22Rv1 (cell line): ENCODE data around the gene ERGIC1.

ENCODE experiments used
- ZFX ChIP-seq: fragments of 450-650 bp; IDR thresholded peaks from 2 replicates; pipeline ENCODE4 v1.6.1; 2017; ENCODE audit warnings: antibody characterized with exemption, borderline replicate concordance
- TF ChIP-seq, protein P1 (sequence below): fragments of 450-650 bp; IDR thresholded peaks from 2 replicates; pipeline ENCODE4 v1.5.1; 2017; ENCODE audit warnings: mild to moderate bottlenecking

DNA sequence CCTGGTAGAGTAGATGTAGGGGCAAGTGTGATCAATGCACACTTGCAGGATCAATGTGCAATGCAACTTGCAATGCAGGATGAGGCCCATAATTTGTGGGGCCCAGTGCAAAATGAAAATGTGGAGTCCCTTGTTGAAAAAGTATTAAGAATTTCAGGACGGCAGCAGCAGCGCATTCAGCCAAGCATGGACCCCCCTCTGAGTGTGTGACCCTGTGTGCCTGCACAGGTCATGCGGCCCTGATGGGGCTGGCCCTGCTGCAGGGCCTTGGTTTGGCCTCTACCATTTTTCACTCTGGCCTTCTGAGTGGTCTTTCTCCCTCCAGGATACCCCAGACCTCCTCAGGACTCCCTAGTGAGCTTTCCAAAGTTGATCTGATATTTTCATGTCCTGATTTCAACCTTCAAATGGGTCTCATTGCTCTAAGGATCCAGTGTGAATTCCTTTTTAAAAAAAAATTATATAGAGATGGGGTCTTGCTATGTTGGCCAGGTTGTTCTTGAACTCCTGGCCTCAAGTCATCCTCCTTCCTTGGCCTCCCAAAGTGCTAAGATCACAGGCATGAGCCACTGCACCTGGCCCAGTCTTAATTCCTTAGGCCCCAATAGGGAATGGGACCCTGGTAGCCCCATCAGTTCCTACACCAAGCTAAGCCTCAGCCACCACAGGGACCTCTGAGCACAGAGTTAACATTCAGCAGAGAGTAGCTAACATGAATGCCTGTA, 4.3 kb downstream of the ERGIC1 start:
- TF ChIP-seq, protein P1, sequence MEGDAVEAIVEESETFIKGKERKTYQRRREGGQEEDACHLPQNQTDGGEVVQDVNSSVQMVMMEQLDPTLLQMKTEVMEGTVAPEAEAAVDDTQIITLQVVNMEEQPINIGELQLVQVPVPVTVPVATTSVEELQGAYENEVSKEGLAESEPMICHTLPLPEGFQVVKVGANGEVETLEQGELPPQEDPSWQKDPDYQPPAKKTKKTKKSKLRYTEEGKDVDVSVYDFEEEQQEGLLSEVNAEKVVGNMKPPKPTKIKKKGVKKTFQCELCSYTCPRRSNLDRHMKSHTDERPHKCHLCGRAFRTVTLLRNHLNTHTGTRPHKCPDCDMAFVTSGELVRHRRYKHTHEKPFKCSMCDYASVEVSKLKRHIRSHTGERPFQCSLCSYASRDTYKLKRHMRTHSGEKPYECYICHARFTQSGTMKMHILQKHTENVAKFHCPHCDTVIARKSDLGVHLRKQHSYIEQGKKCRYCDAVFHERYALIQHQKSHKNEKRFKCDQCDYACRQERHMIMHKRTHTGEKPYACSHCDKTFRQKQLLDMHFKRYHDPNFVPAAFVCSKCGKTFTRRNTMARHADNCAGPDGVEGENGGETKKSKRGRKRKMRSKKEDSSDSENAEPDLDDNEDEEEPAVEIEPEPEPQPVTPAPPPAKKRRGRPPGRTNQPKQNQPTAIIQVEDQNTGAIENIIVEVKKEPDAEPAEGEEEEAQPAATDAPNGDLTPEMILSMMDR, result no peak
- no peak for TF ChIP-seq ZFX
